Astrocyte (in vitro differentiated cells and primary cell): ENCODE results near the gene CYGB. TPM values are rescaled to one million over a fixed set of nuclear protein-coding genes. Genes with fewer than 3 reads are reported as not detected.

Experiments
- DNase-seq: peaks from one replicate; pipeline ENCODE4 v3.0.0-alpha.2; 2010; ENCODE audit warnings: low read depth
- FAIRE-seq: peaks from 2 replicates; lab custom pipeline; 2011; peaks lifted over from hg19 to GRCh38; lab: Jason Lieb, UNC
- H2AFZ ChIP-seq: 2 replicates; pipeline ENCODE4 v1.6.0; 2012; ENCODE audit warnings: low read depth, low read length, inconsistent platforms
- H3K27ac ChIP-seq: 2 replicates; pipeline ENCODE4 v1.5.1; 2011; ENCODE audit warnings: low read depth, low read length, inconsistent platforms
- H3K27me3 ChIP-seq: 2 replicates; pipeline ENCODE4 v1.6.0; 2011; ENCODE audit warnings: low read length, inconsistent platforms; ENCODE audit not compliant: insufficient read depth
- H3K36me3 ChIP-seq: 2 replicates; pipeline ENCODE4 v1.5.1; 2011; ENCODE audit warnings: low read length, inconsistent platforms; ENCODE audit not compliant: insufficient read depth
- H3K4me1 ChIP-seq: 2 replicates; pipeline ENCODE4 v1.5.1; 2011; ENCODE audit warnings: low read length, inconsistent platforms; ENCODE audit not compliant: insufficient read depth
- H3K4me2 ChIP-seq: 2 replicates; pipeline ENCODE4 v1.6.0; 2012; ENCODE audit warnings: low read length, inconsistent platforms
- H3K4me3 ChIP-seq: 2 replicates; pipeline ENCODE4 v1.5.1; 2011; ENCODE audit warnings: low read depth, mild to moderate bottlenecking, low read length, inconsistent platforms; ENCODE audit not compliant: insufficient read depth
- H3K79me2 ChIP-seq: 2 replicates; pipeline ENCODE4 v1.6.0; 2012; ENCODE audit warnings: mild to moderate bottlenecking, low read length, inconsistent platforms; ENCODE audit not compliant: insufficient read depth
- H3K9ac ChIP-seq: 2 replicates; pipeline ENCODE4 v1.6.0; 2012; ENCODE audit warnings: mild to moderate bottlenecking, low read length, inconsistent platforms
- H3K9me3 ChIP-seq: 2 replicates; pipeline ENCODE4 v1.5.1; 2012; ENCODE audit warnings: low read depth, mild to moderate bottlenecking, low read length, inconsistent platforms; ENCODE audit not compliant: insufficient read depth
- H4K20me1 ChIP-seq: 2 replicates; pipeline ENCODE4 v1.6.0; 2012; ENCODE audit warnings: low read length, inconsistent platforms; ENCODE audit not compliant: insufficient read depth
- H3K27ac Mint-ChIP-seq: one replicate; pipeline ENCODE4 v1.8.0; 2021; ENCODE audit warnings: mild to moderate bottlenecking, mixed read lengths; ENCODE audit not compliant: unreplicated experiment
- H3K27me3 Mint-ChIP-seq: one replicate; pipeline ENCODE4 v1.8.0; 2021; ENCODE audit warnings: low read depth, mixed read lengths; ENCODE audit not compliant: unreplicated experiment
- H3K36me3 Mint-ChIP-seq: one replicate; pipeline ENCODE4 v1.8.0; 2021; ENCODE audit warnings: low read depth, mixed read lengths; ENCODE audit not compliant: unreplicated experiment
- H3K4me1 Mint-ChIP-seq: one replicate; pipeline ENCODE4 v1.8.0; 2021; ENCODE audit warnings: low read depth, mixed read lengths; ENCODE audit not compliant: unreplicated experiment
- H3K4me3 Mint-ChIP-seq: one replicate; pipeline ENCODE4 v1.8.0; 2021; ENCODE audit warnings: mild to moderate bottlenecking, moderate library complexity, mixed read lengths; ENCODE audit not compliant: unreplicated experiment
- H3K9me3 Mint-ChIP-seq: one replicate; pipeline ENCODE4 v1.8.0; 2021; ENCODE audit warnings: mild to moderate bottlenecking, mixed read lengths; ENCODE audit not compliant: unreplicated experiment
- EZH2 ChIP-seq: IDR thresholded peaks from 2 replicates; pipeline ENCODE4 v1.6.1; 2012; ENCODE audit warnings: mild to moderate bottlenecking, low read length, inconsistent platforms; ENCODE audit not compliant: insufficient read depth
- total RNA-seq: library from RNA; stranded (reverse); gene quantifications from 2 replicates; pipeline ENCODE4 v1.2.1, GENCODE V29; 2021
- TF ChIP-seq, protein P1 (sequence below): IDR thresholded peaks from 2 replicates; pipeline ENCODE4 v1.5.1; 2011; ENCODE audit warnings: low read depth, mild to moderate bottlenecking, inconsistent platforms, low read length, moderate library complexity; ENCODE audit not compliant: insufficient read depth

The CYGB gene
- total RNA-seq, 1 donor from 2014 or later: 29.2 TPM

GRCh38 chr17:76506408-76507345, 30.8 kb downstream of the CYGB start:
- Histone ChIP-seq H3K4me3 (no peak overlapping the region), H3K4me1 (peaks cover 3% of the 10 kb centered on the region), H2AFZ (peak overlapping the region; percentile 10), H4K20me1 (no peaks in the 10 kb centered on the region), H3K36me3 (no peaks in the 10 kb centered on the region), H3K27ac (no peak overlapping the region), H3K79me2 (no peaks in the 10 kb centered on the region), H3K4me2 (no peak overlapping the region), H3K9me3 (no peaks in the 10 kb centered on the region), H3K27me3 (peaks cover 5% of the 10 kb centered on the region), H3K9ac (no peak overlapping the region)
- no peak for TF ChIP-seq EZH2
- TF ChIP-seq, protein P1, sequence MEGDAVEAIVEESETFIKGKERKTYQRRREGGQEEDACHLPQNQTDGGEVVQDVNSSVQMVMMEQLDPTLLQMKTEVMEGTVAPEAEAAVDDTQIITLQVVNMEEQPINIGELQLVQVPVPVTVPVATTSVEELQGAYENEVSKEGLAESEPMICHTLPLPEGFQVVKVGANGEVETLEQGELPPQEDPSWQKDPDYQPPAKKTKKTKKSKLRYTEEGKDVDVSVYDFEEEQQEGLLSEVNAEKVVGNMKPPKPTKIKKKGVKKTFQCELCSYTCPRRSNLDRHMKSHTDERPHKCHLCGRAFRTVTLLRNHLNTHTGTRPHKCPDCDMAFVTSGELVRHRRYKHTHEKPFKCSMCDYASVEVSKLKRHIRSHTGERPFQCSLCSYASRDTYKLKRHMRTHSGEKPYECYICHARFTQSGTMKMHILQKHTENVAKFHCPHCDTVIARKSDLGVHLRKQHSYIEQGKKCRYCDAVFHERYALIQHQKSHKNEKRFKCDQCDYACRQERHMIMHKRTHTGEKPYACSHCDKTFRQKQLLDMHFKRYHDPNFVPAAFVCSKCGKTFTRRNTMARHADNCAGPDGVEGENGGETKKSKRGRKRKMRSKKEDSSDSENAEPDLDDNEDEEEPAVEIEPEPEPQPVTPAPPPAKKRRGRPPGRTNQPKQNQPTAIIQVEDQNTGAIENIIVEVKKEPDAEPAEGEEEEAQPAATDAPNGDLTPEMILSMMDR: peak; percentile 73
- H3K9me3 Mint-ChIP-seq: no peaks in the 10 kb centered on the region
- no peak for DNase-seq
- H3K4me3 Mint-ChIP-seq: no peak overlapping the region
- no peak for FAIRE-seq
- no peaks in the 10 kb centered on the region for H3K36me3 Mint-ChIP-seq
- no peaks in the 10 kb centered on the region for H3K4me1 Mint-ChIP-seq
- no peak overlapping the region for H3K27ac Mint-ChIP-seq
- peaks cover 25% of the 10 kb centered on the region for H3K27me3 Mint-ChIP-seq

DNA sequence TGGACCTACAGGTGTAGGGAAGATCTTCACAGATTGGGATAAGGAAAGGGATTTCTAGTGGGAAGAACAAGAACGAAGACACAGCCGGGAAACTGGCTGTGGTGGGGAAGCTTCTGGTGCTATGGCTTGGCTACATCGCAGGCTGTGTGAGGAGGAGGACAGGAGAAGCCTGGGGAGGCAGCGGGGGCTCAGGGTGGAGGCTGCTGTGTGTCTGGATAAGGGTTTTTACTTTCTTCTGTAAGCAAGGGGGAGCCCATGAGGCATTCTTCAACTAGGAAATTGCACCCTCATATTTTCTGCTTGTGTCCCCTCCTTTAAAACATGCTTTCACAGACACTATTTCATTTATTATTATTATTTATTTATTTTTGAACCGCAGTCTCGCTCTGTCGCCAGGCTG, 33.4 kb downstream of the CYGB start:
- no peak overlapping the region for H3K9ac ChIP-seq
- FAIRE-seq (no peak), DNase-seq (no peak)
- H4K20me1 ChIP-seq: peaks cover 5% of the 10 kb centered on the region
- no peaks in the 10 kb centered on the region for H3K36me3 Mint-ChIP-seq
- H3K4me2 ChIP-seq: no peak overlapping the region
- H3K27me3 ChIP-seq: peaks cover 5% of the 10 kb centered on the region
- H3K4me1 ChIP-seq: peaks cover 24% of the 10 kb centered on the region
- H3K27ac ChIP-seq: no peak overlapping the region
- no peaks in the 10 kb centered on the region for H3K36me3 ChIP-seq
- no peaks in the 10 kb centered on the region for H3K9me3 ChIP-seq
- H3K27me3 Mint-ChIP-seq: peaks cover 23% of the 10 kb centered on the region
- no peak for TF ChIP-seq EZH2
- TF ChIP-seq, protein P1: no peak
- H3K79me2 ChIP-seq: peaks cover 14% of the 10 kb centered on the region
- no peaks in the 10 kb centered on the region for H3K9me3 Mint-ChIP-seq
- H2AFZ ChIP-seq: no peak overlapping the region
- H3K4me3 Mint-ChIP-seq: peak overlapping the region; percentile 54
- no peak overlapping the region for H3K4me3 ChIP-seq
- no peak overlapping the region for H3K27ac Mint-ChIP-seq
- H3K4me1 Mint-ChIP-seq: peaks cover 9% of the 10 kb centered on the region
